IPS-18a (cell line): ENCODE measurements around the gene C2CD2.

ENCODE experiments used
- H3K27ac ChIP-seq: one replicate; pipeline ENCODE4 v1.5.1; 2013; ENCODE audit warnings: low read length
- H3K27me3 ChIP-seq: one replicate; pipeline ENCODE4 v1.6.1; 2013; ENCODE audit warnings: mild to moderate bottlenecking, low read length; ENCODE audit not compliant: control insufficient read depth, insufficient read depth
- H3K36me3 ChIP-seq: one replicate; pipeline ENCODE4 v1.6.1; 2013; ENCODE audit warnings: low read depth, low read length; ENCODE audit not compliant: control insufficient read depth
- H3K4me1 ChIP-seq: one replicate; pipeline ENCODE4 v1.6.1; 2013; ENCODE audit warnings: low read depth, low read length; ENCODE audit not compliant: control insufficient read depth
- H3K4me3 ChIP-seq: one replicate; pipeline ENCODE4 v1.5.1; 2013; ENCODE audit warnings: low read length
- H3K9ac ChIP-seq: one replicate; pipeline ENCODE4 v1.6.1; 2013; ENCODE audit warnings: mild to moderate bottlenecking, low read length, moderate library complexity
- H3K9me3 ChIP-seq: one replicate; pipeline ENCODE4 v1.6.1; 2013; ENCODE audit warnings: low read depth, low read length; ENCODE audit not compliant: control insufficient read depth

The C2CD2 gene

DNA sequence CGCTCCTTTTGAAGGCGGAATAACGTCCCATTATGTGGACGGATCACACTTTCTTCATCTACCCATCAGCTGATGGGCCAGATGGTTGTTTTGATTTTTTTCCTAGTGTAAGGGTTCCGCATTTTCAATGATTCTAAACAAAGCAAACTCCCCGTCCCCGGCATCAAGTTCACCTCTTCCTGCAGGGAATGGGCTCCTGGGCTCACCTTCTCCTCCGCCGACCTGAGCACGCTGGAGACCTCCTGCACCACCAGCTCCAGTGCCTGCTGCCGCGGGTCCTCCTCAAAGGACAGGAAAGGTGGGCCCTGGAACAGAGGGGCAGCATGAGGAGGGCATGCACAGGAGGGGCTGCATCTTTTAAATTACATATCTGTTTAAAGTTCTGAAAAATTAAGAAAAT lies 11.9 kb downstream of the C2CD2 start:
- Histone ChIP-seq H3K36me3 (no peaks in the 10 kb centered on the region), H3K27ac (no peak overlapping the region), H3K4me3 (no peak overlapping the region), H3K4me1 (no peaks in the 10 kb centered on the region), H3K27me3 (no peaks in the 10 kb centered on the region), H3K9me3 (no peaks in the 10 kb centered on the region), H3K9ac (no peak overlapping the region)

DNA sequence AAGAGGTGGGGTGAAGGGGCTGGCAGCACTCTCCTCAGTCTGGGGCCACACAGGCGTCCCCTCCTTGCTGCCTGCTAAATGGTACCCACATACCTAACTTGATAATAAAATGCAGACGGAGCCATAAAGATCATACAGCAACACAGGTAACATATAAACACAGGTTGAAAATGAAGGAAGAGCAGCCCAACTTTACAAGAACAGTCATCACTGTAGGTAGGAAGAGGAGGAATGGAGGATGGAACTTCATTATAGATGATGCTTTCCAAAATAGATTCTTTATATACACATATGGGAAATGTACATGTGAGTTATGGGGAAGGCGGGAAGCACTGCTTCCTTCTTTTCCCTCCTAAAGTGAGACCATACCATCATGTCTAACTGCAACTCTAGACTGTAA lies 13.4 kb downstream of the C2CD2 start:
- Histone ChIP-seq H3K4me1 (no peaks in the 10 kb centered on the region), H3K9me3 (no peaks in the 10 kb centered on the region), H3K27ac (no peak overlapping the region), H3K4me3 (no peak overlapping the region), H3K27me3 (no peaks in the 10 kb centered on the region), H3K36me3 (no peaks in the 10 kb centered on the region), H3K9ac (no peak overlapping the region)

DNA sequence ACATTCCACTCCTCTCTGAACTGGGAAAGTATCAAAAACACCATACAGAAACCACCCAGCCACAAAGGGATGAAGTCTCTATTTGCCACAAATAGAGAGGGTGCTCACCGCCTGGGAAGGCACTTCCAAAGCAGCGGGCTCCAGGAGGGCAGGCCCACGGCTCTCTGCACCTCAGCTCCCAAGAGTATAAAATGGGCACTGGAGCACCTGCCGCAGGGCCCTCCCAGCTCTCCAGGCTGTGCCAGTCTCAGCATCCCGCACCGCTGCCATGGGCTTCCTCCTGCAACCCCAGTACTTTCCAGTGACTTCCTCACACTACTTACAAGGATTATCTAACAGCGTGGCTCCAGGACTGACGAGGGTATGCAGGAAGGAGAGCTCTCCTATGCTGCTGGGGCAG lies 14.4 kb downstream of the C2CD2 start:
- H3K4me1 ChIP-seq: no peaks in the 10 kb centered on the region
- H3K27ac ChIP-seq: no peak overlapping the region
- H3K27me3 ChIP-seq: no peaks in the 10 kb centered on the region
- no peaks in the 10 kb centered on the region for H3K36me3 ChIP-seq
- H3K9ac ChIP-seq: no peak overlapping the region
- no peaks in the 10 kb centered on the region for H3K9me3 ChIP-seq
- no peak overlapping the region for H3K4me3 ChIP-seq

DNA sequence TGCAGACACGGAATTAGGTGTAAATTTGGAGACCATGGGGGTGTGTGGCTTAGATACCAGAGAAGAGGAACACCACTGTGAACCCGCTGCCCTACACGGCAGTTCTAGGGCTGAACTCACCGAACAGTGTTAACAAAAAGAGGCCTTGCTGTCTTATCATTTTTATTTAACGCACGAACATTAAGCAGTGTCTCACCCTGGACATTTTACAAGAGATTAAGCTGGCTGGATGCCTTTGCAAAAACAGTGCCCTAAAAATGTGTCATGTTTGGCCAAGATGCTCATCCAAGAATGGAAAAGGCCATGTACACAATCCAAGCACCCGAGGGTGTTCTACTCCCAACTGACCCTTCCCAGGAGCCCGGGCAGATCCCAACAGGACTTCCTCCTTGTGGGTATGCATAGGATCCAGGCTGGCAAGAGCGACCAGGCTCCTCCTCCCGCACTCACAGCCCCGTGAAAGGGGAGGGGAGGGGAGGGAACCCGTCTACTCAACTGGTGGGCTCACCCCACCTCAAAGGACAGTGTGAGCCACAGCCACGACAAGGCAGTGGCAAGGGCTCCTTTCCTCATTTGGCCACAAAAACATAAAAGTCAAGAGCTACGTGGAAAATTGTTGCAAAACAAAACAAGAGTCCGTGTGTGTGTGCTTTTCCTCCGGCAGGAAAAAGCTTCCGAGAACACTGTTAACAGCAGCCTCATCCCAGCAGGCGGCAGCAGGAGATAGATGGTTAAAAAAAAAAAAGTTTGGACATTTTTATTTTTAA lies 20.3 kb downstream of the C2CD2 start:
- Histone ChIP-seq H3K9me3 (no peaks in the 10 kb centered on the region), H3K36me3 (no peaks in the 10 kb centered on the region), H3K4me1 (peaks cover 15% of the 10 kb centered on the region), H3K4me3 (no peak overlapping the region), H3K27ac (no peak overlapping the region), H3K27me3 (no peaks in the 10 kb centered on the region), H3K9ac (no peak overlapping the region)

DNA sequence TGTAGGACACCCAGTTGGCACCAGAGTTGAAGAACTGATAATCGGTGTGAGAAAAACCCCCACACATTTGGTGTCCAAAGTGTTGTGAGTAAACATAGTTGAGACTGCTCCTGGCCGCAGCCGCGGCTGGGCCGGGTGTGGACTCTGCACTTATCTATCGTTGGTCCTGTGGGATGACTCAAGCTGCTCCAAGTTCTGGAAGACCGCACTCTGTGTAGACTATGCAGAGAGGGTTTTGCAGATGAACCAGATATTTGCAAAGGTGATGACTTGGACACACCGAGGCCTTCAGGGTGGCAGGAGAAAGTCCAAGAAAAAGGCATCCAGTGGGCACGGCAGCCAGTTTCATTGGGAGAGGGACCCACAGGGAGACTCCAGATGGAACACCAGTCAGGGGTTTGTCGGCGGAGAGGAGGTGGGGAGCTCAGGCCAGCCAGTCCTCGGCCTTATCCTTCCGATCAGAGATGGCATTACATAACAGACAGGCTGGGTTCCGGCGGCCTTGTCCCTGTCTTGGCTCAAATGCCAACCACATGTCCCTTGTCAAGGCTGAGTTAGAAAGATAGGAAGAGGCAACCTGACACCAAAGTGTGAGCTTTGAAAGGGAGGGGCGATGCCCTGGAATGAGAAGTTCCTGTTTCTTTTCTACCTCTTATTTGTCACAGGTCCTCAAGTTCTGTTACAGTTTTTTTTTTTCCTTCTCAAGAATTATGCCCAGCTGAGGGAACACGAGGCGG lies 21.1 kb downstream of the C2CD2 start:
- Histone ChIP-seq H3K9ac (no peak overlapping the region), H3K27ac (no peak overlapping the region)

DNA sequence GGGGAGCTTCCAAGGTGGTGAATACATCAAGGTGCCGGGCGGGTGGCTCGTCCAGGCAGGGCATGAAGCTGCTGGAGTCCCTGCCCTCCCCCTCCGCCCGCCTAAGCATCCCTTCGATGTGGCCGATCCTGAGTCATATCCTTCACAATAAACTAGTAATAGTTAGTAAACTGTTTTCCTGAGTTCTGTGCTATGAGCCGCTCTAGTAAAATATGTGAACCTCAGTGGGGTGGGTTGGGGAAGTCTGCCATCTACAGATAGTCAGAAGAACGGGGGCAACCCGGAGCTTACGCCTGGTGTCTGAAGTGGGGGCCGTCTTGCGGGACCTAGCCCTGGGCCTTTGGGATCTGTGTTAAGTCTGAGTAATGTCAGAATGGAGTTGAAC lies 21.6 kb downstream of the C2CD2 start:
- Histone ChIP-seq H3K4me1 (peaks cover 15% of the 10 kb centered on the region), H3K4me3 (no peak overlapping the region), H3K36me3 (no peaks in the 10 kb centered on the region), H3K9ac (no peak overlapping the region), H3K27me3 (no peaks in the 10 kb centered on the region), H3K9me3 (no peaks in the 10 kb centered on the region), H3K27ac (no peak overlapping the region)

More for the DNA sequence above, 21.1 kb downstream of the C2CD2 start:
- Histone ChIP-seq H3K9me3 (no peaks in the 10 kb centered on the region), H3K36me3 (no peaks in the 10 kb centered on the region), H3K27me3 (no peaks in the 10 kb centered on the region), H3K4me3 (no peak overlapping the region), H3K4me1 (peaks cover 15% of the 10 kb centered on the region)

DNA sequence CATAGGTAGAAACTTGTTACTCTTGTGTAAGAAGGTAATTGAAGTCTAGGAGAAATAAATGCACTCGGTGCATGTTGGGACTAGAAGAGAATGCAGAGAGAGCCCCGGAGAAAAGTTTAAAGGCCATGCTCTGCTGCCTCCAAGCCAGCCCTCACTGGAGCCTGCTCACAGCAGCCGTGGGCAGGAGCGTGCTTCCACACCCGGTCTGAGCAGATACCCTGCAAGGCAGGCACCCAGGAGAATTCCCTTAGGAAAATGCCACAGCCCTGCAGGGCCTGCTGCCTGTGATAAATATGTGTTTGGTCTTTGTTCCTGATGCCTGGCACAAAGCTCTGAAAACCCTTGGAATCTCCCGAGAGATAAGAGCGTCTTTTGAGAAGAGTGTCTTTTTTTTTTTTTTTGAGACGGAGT lies 22.8 kb downstream of the C2CD2 start:
- H3K4me3 ChIP-seq: no peak overlapping the region
- peaks cover 24% of the 10 kb centered on the region for H3K4me1 ChIP-seq
- H3K9me3 ChIP-seq: no peaks in the 10 kb centered on the region
- H3K36me3 ChIP-seq: no peaks in the 10 kb centered on the region
- no peak overlapping the region for H3K9ac ChIP-seq
- H3K27me3 ChIP-seq: no peaks in the 10 kb centered on the region
- no peak overlapping the region for H3K27ac ChIP-seq

DNA sequence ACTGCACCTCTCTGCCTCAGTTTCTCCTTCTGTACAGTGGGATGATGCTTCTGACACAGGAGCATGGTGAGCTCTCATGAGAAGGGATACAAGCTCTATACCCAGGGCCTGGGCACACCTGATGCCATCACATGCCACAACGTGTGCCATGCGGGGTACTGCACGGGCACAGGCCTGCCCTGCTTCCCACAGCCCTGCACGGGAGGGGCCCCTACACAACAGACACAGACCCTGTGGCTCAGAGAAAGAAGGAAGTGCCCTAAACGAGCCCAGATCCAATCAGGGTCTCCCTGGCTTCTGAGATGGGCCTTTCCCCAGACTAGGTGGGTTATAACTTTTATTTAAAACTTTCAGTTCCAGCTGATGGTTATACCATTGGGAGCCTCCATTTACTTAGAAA lies 24.6 kb downstream of the C2CD2 start:
- H3K9me3 ChIP-seq: no peaks in the 10 kb centered on the region
- no peak overlapping the region for H3K9ac ChIP-seq
- H3K27ac ChIP-seq: no peak overlapping the region
- no peaks in the 10 kb centered on the region for H3K27me3 ChIP-seq
- no peak overlapping the region for H3K4me3 ChIP-seq
- peaks cover 31% of the 10 kb centered on the region for H3K4me1 ChIP-seq
- H3K36me3 ChIP-seq: no peaks in the 10 kb centered on the region

DNA sequence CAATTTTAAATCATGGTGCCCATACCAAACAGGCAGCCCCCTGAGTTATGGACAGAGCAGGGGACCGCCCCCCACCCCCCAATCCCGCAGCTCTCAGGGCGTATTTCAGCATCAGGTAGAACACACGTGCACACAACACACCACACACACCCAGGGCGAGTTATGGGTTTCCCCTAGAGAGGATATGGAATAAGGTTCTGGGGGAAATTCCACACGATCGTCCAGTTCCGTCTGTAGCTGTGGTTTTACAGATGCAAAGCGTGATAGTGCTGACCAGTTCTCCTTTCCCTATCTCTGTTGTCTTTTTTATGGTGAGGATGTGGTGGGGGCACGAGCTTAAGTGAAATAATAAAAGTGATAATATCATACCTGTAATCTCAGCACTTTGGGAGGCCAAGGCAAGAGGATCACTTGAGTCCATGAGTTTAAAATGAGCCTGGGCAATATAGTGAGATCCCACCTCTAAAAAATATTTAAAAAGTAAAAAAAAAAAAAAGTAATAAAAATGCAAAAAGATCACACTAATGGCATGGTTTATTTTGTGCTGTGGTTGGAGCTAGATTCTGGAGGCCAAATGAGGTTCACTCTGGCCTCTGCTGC lies 25.1 kb downstream of the C2CD2 start:
- Histone ChIP-seq H3K9me3 (no peaks in the 10 kb centered on the region), H3K27me3 (no peaks in the 10 kb centered on the region), H3K4me3 (no peak overlapping the region), H3K4me1 (peaks cover 31% of the 10 kb centered on the region), H3K27ac (no peak overlapping the region), H3K36me3 (no peaks in the 10 kb centered on the region), H3K9ac (no peak overlapping the region)

DNA sequence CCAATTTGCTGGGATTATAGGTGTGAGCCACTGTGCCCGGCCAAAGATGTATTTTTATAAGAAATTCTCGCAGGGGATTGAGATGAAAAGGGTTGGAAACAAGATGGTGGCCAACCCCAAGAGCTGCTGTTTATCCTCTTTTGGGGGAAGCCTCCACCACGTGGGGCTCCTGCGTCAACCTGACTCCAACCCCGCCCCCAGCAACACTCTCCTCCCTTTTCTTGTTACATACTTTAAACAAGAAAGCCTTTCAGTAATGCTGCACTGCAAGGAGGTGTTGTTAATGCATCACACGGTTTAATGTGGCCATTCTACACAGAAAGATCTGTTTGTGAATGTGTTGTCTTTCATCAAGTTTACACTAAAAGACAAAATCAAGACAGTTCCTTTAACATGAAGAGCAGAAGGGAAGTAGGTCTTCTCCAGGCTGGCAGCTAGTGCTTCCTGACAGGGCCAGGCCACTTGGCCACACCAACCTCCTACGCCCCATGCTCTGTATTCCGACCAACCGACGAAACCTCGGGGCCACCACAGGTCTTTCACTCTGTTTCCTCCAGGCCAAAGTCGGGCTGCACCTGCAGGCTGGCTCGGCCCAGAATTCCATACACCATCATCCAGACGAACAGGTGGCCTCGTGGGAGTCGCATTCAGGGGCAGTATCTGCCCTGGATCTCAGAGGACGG lies 25.9 kb downstream of the C2CD2 start:
- H3K9ac ChIP-seq: no peak overlapping the region
- peaks cover 25% of the 10 kb centered on the region for H3K4me1 ChIP-seq
- no peaks in the 10 kb centered on the region for H3K9me3 ChIP-seq
- H3K36me3 ChIP-seq: no peaks in the 10 kb centered on the region
- H3K27ac ChIP-seq: no peak overlapping the region
- H3K4me3 ChIP-seq: no peak overlapping the region
- no peaks in the 10 kb centered on the region for H3K27me3 ChIP-seq

DNA sequence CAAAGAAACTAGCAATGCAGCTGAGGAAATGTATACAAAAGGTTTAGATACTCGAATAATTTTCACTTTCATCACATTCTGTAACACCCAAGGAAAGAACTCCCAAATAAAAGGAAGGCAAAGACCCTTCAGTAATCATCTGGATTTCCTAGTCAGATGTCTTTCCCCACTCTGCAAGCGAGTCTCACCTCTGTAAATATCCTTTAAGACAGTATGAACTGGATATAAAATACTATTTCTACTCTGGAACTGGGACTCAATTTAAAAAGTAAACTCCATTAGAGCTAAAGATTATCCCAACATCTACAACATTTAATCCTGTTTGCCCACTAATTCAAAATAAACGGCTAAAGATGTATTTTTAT lies 27.0 kb downstream of the C2CD2 start:
- no peaks in the 10 kb centered on the region for H3K36me3 ChIP-seq
- no peaks in the 10 kb centered on the region for H3K9me3 ChIP-seq
- H3K9ac ChIP-seq: peak overlapping the region; percentile 32
- H3K27me3 ChIP-seq: no peaks in the 10 kb centered on the region
- peak overlapping the region; percentile 15 for H3K27ac ChIP-seq
- peak overlapping the region; percentile 23 for H3K4me3 ChIP-seq
- H3K4me1 ChIP-seq: peaks cover 22% of the 10 kb centered on the region
